ENCODE data around the gene SGIP1. TPM values are rescaled to one million over a fixed set of nuclear protein-coding genes. Genes with fewer than 3 reads are reported as not detected.
A peak's percentile ranks its signal among the peaks of the same experiment; 100 is the strongest.

Gene SGIP1
- total and polyA plus RNA-seq, 2 of the 4 experiments (the other 2 are of a cell fraction), result 27.1 to 42.7 TPM

GRCh38 chr1:66747501-66747900, 213.5 kb downstream of the SGIP1 start (continued):
- TF ChIP-seq MAFK (IDR thresholded peaks at IDR 0.05; ENCODE audit: low read depth, low read length), result no peak
- no peak for TF ChIP-seq CEBPB (IDR thresholded peaks at IDR 0.05; ENCODE audit: low read depth, low read length)

GRCh38 chr1:66750577-66750976, 216.6 kb downstream of the SGIP1 start:
- DNase-seq, result no peak
- intact Hi-C loops (cut with micrococcal nuclease), result no loop called here
- peak overlapping the region; percentile 15; the same call in 1 of the 2 replicates for H2BK120ac ChIP-seq (ENCODE audit: low read depth, low read length)
- H4K91ac ChIP-seq (ENCODE audit: insufficient read depth, low read depth, low read length), result no peak overlapping the region
- H3K27ac ChIP-seq (ENCODE audit: insufficient read depth, low read length), result no peak overlapping the region
- H3K9me1 ChIP-seq (ENCODE audit: insufficient read depth, low read length), result peaks cover 8% of the 10 kb centered on the region
- H2BK15ac ChIP-seq (ENCODE audit: low read depth, low read length), result no peak overlapping the region
- H4K8ac ChIP-seq (ENCODE audit: low read depth in 2 of 2, low read length in 2 of 2), result no peak overlapping the region
- no peak overlapping the region for H3K18ac ChIP-seq (ENCODE audit: low read depth, low read length)
- H3K36me3 ChIP-seq (ENCODE audit: control insufficient read depth, insufficient read depth, low read length), result no peaks in the 10 kb centered on the region
- BruUV-seq (replicated peaks), result no TSS peak
- H3K4me2 ChIP-seq (ENCODE audit: low read depth, low read length), result no peak overlapping the region
- WGBS, 2 experiments (ENCODE audit: extremely low coverage in 2 of 2, insufficient read length in 1 of 2), result no CpG with 5 or more reads among the region's 3 CpGs
- H2AK9ac ChIP-seq (replicated peaks; ENCODE audit: low read depth, low read length, poor library complexity), result no peak overlapping the region
- dilution Hi-C loops (cut with HindIII; ENCODE audit: low sequenced_read_pairs, unreplicated experiment), result no loop called here
- no peak overlapping the region for H3K23ac ChIP-seq (ENCODE audit: low read depth, low read length)
- no peak overlapping the region for H3K56ac ChIP-seq (ENCODE audit: extremely low read depth, insufficient read depth, low read length)
- H2AFZ ChIP-seq (replicated peaks; ENCODE audit: low read length, poor library complexity), result no peak overlapping the region
- H3K4ac ChIP-seq (ENCODE audit: low read depth, low read length), result peak overlapping the region; percentile 31; the same call in 1 of the 2 replicates
- H3K27me3 ChIP-seq (ENCODE audit: control insufficient read depth, insufficient read depth, low read length), result no peaks in the 10 kb centered on the region
- H2BK5ac ChIP-seq (ENCODE audit: low read depth, low read length, poor library complexity, severe bottlenecking), result no peak overlapping the region
- H4K20me1 ChIP-seq (ENCODE audit: insufficient read depth, low read length), result no peaks in the 10 kb centered on the region; the same call in 1 of the 2 replicates
- H3K4me3 ChIP-seq (ENCODE audit: insufficient read depth, low read depth, low read length), result no peak overlapping the region
- in situ Hi-C loops (cut with MboI; ENCODE audit: low sequenced_read_pairs), result loop anchor here (25.0 kb wide), 1 partner anchor 737 kb away; no protein-coding TSS in a partner anchor
- peaks cover 10% of the 10 kb centered on the region for H3K4me1 ChIP-seq (ENCODE audit: control insufficient read depth, insufficient read depth, low read length)
- H2BK20ac ChIP-seq (ENCODE audit: low read depth, low read length), result no peak overlapping the region
- H2AK5ac ChIP-seq (ENCODE audit: low read depth, low read length), result no peak overlapping the region
- H3K9ac ChIP-seq (ENCODE audit: low read depth, low read length), result no peak overlapping the region
- no peak for ATAC-seq (ENCODE audit: low read depth)
- ChIA-PET POLR2A (ENCODE audit: unreplicated experiment) (no interaction called here), CTCF (no interaction called here)
- H3K9me3 ChIP-seq (ENCODE audit: control insufficient read depth, insufficient read depth, low read length), result no peaks in the 10 kb centered on the region
- TF ChIP-seq USF2 (IDR thresholded peaks at IDR 0.05; ENCODE audit: low read depth, low read length) (no peak), CTCF (conservative IDR thresholded peaks at IDR 0.05; ENCODE audit: low read depth, low read length) (no peak), POLR2A (IDR thresholded peaks at IDR 0.05; ENCODE audit: low read depth, low read length) (no peak), MXI1 (IDR thresholded peaks at IDR 0.05; ENCODE audit: borderline replicate concordance, low read depth, low read length) (no peak), SMC3 (IDR thresholded peaks at IDR 0.05; ENCODE audit: low read depth, low read length) (no peak), BHLHE40 (IDR thresholded peaks at IDR 0.05; ENCODE audit: low read depth, low read length) (no peak), ELK1 (IDR thresholded peaks at IDR 0.05; ENCODE audit: borderline replicate concordance, low read depth, low read length) (no peak), RAD21 (IDR thresholded peaks at IDR 0.05; ENCODE audit: low read length) (no peak), RFX5 (IDR thresholded peaks at IDR 0.05; ENCODE audit: low read depth, low read length) (no peak), FOS (IDR thresholded peaks at IDR 0.05; ENCODE audit: low read depth, low read length) (no peak), MAZ (IDR thresholded peaks at IDR 0.05; ENCODE audit: borderline replicate concordance, low read depth, low read length) (no peak), NFE2L2 (IDR thresholded peaks at IDR 0.05; ENCODE audit: low read depth, low read length) (no peak), CEBPB (IDR thresholded peaks at IDR 0.05; ENCODE audit: low read depth, low read length) (no peak)
- H4K5ac ChIP-seq (ENCODE audit: low read depth, low read length), result no peak overlapping the region
- no peak overlapping the region for H3K14ac ChIP-seq (replicated peaks; ENCODE audit: low read depth, low read length)
- no peaks in the 10 kb centered on the region; a peak in 1 of 4 replicates for H3K79me1 ChIP-seq (ENCODE audit: low read depth in 1 of 2, low read length in 2 of 2)

Measured in IMR-90 (cell line).